Tibial artery (tissue), 4 donors: Measurements from ENCODE around the gene SYF2.

Source experiments
- DNase-seq, 2 donors: peaks; one replicate each; pipeline ENCODE4 v3.0.0-alpha.2; 2019
- H3K27ac ChIP-seq, 2 donors: fragments of 200-600 bp; sonication (generic) in 1 of 2; 1 replicate in 1 of 2; 2 replicates in 1 of 2; pipeline ENCODE4 v1.5.1; 2018 to 2019; ENCODE audit warnings: mild to moderate bottlenecking in 1 of 2
- H3K27me3 ChIP-seq, 2 donors: fragments of 200-600 bp; sonication (generic) in 1 of 2; one replicate each; pipeline versions ENCODE4 v1.5.1 to v1.6.0; 2016 to 2019
- H3K36me3 ChIP-seq, 3 donors: fragments of 200-600 bp; sonication (generic) in 2 of 3; one replicate each; pipeline ENCODE4 v1.5.1; 2016 to 2019; ENCODE audit warnings: mild to moderate bottlenecking in 2 of 3
- H3K4me1 ChIP-seq, 4 donors: fragments of 200-600 bp; sonication (generic) in 2 of 4; 1 replicate in 3 of 4; 2 replicates in 1 of 4; pipeline ENCODE4 v1.5.1; 2016 to 2019
- H3K4me3 ChIP-seq, 2 donors: fragments of 200-600 bp; sonication (generic) in 1 of 2; 1 replicate in 1 of 2; 2 replicates in 1 of 2; pipeline ENCODE4 v1.5.1; 2018 to 2019; ENCODE audit warnings: mild to moderate bottlenecking in 2 of 2
- H3K9me3 ChIP-seq, 3 donors: fragments of 200-600 bp; sonication (generic) in 1 of 3; one replicate each; pipeline ENCODE4 v1.5.1; 2016 to 2019
- intact Hi-C: fragments of 100-400 bp; cut with DNase I; formaldehyde crosslinking; loops from one replicate; pipeline ENCODE4 v1.15.0; 2023; ENCODE audit warnings: low total_unique reads
- TF ChIP-seq, protein P1 (sequence below), 2 experiments: fragments of 200-600 bp in 1 of 2; fragments of 450-650 bp in 1 of 2; IDR thresholded peaks; one replicate each; pipeline ENCODE4 v1.5.1; 2017 to 2019; ENCODE audit warnings: antibody characterized with exemption in 2 of 2, mild to moderate bottlenecking in 1 of 2, moderate library complexity in 1 of 2

Gene SYF2

DNA sequence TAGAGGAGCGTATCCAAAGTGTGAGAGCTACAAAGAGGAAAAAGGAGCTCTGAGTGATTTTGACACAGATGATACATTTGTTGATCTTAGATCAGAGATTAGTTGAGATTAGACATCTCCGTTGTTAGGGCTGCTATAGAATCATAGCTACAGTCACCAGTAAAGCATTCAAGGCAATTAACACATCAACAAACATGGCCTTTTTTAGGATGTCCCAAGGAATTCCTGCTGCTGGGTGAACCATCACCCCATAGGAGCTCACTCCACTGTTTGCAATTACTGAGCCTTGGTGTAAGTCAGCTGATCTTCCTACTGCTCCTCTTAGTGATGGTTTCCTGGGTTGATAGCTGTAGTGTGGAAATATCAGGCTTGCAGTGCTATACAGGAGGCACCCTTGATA lies 21.6 kb upstream of the SYF2 start:
- Histone ChIP-seq H3K9me3 (no peaks in the 10 kb centered on the region), H3K27ac (no peak overlapping the region), H3K36me3 (no peaks in the 10 kb centered on the region), H3K4me3 (no peak overlapping the region), H3K27me3 (no peaks in the 10 kb centered on the region), H3K4me1 (peaks cover 0 to 25% (median 7%) of the 10 kb centered on the region in 4 donors)
- TF ChIP-seq, protein P1, sequence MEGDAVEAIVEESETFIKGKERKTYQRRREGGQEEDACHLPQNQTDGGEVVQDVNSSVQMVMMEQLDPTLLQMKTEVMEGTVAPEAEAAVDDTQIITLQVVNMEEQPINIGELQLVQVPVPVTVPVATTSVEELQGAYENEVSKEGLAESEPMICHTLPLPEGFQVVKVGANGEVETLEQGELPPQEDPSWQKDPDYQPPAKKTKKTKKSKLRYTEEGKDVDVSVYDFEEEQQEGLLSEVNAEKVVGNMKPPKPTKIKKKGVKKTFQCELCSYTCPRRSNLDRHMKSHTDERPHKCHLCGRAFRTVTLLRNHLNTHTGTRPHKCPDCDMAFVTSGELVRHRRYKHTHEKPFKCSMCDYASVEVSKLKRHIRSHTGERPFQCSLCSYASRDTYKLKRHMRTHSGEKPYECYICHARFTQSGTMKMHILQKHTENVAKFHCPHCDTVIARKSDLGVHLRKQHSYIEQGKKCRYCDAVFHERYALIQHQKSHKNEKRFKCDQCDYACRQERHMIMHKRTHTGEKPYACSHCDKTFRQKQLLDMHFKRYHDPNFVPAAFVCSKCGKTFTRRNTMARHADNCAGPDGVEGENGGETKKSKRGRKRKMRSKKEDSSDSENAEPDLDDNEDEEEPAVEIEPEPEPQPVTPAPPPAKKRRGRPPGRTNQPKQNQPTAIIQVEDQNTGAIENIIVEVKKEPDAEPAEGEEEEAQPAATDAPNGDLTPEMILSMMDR (IDR thresholded peaks at IDR 0.05): no peak
- no peak for DNase-seq
- intact Hi-C loops: loop anchor here (5.0 kb wide), 1 partner anchor 88 kb away; no protein-coding TSS in a partner anchor

DNA sequence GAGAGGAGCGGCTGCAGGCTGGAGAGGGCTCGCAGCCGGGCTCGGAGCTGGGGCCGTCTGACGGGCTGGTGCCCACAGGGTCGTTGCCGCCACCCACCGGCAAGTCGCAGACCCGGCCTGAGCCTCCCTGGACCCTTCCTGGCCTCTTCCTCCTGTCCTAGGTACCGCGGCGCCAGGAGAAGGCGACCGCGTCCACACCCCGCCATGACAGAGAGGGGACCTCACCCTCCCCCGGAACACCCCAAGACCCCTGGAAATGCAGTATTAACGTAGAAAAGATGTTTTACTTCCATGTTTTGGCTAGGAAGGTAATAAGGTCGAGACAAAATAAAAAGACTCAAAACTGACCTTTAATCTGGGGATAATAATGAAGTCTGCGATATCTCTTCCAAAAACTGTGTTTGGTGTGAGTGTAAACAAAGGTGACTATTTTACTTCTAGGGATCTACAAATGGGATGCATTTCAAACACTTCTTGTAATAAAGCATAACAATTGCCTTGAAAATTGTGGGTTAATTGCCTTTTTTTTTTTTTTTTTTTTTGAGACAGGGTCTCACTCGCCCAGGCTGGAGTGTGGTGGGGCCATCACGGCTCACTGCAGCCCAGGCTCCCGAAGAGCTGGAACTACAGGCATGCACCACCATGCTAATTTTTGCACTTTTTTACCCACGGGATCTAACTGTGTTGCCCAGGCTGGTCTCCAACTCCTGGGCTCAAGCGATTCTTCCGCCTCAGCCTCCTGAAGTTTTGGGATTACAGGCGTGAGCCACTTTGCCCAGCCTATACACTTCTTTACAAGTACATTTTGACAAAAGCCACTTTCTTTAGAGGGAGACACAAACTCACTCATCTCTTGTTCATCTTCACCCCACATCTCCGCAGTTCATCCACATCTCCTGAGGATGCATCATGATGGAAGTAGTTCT lies 15.8 kb upstream of the SYF2 start:
- Histone ChIP-seq H3K27me3 (no peaks in the 10 kb centered on the region), H3K9me3 (no peaks in the 10 kb centered on the region), H3K4me1 (peaks cover 0 to 34% (median 25%) of the 10 kb centered on the region in 4 donors), H3K36me3 (peaks cover 21 to 30% (median 21%) of the 10 kb centered on the region in 3 donors), H3K4me3 (peak overlapping the region; percentile 77 to 78), H3K27ac (peak overlapping the region; percentile 97 to 99)
- intact Hi-C loops: no loop called here
- no peak for DNase-seq
- TF ChIP-seq, protein P1 (IDR thresholded peaks at IDR 0.05): no peak

DNA sequence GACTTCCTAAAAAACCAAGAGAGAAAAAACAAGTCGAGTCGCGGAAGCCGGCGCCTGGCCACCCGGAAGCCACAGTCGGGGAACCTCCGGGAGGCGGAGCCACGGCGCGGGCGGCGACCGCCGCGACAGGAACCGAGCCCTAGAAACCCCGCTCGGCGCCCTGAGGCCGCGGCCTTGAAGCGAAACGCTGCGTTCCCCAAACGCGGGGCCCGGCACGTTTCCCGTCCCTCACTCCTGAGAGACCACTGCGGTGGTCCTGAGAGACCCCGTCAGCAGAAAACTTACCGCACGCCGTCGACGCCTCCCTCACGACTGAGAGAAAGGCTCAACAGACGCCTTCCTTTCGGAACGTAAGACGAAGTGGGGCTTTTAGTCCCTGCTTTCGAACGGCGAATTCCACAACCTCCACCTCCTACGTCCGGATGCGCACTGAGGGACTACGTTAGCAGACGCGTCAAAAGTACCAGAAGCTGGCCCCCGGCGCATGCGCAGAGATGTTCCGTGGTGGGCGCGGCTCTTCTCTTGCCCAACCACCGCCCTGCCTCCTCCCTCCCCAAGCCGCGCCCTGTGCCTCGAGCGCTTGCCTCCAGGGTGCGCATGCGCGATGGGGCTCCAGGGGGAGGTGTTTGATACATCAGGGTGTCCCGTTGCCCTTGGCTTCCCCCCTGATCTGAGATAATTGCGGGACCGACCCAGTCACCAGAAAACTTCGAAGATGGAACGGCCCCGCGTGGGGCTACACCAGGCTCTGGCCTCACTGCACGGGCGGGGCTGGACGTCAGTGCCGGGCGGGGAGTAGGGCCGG lies 14.9 kb upstream of the SYF2 start, which contains the start of gene RSRP1:
RSRP1 (minus strand) TSS at position 431 of the 805 bp plus-strand sequence. CDS start 491 bp downstream, outside the sequence.
- no peaks in the 10 kb centered on the region for H3K27me3 ChIP-seq
- peak within 1 kb of the TSS; percentile 77 to 78 for H3K4me3 ChIP-seq
- intact Hi-C loops: no loop called here
- no peaks in the 10 kb centered on the region for H3K9me3 ChIP-seq
- H3K27ac ChIP-seq: peak within 1 kb of the TSS; percentile 97 to 99
- DNase-seq: peak; percentile 99 to 100
- H3K4me1 ChIP-seq: peaks cover 0 to 34% (median 25%) of the 10 kb centered on the region in 4 donors
- peaks cover 29 to 39% (median 30%) of the 10 kb centered on the region in 3 donors for H3K36me3 ChIP-seq
- TF ChIP-seq, protein P1 (IDR thresholded peaks at IDR 0.05): peak in 1 of 2 experiments; percentile 21

DNA sequence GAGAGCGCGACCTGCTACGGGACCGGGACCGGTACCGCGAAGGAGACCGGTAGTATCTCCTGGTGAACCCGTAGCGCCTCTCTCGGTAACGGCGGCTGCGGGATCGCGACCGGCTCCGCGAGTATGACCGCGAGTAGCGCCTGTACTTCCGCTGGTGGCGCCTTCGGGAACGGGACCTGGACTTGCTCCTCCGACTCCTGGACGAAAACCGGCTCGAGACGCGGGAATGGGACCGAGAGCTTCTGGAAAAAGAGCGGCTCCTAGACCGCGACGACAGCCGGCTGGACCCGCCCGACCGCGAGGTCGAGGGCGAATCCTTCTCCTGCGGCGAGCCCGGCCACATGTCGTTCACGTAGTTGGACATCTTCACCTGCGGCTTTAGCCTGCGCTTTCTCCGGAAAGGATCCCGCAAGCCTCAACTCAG lies 14.3 kb upstream of the SYF2 start:
- Histone ChIP-seq H3K27ac (peak overlapping the region; percentile 97 to 99), H3K27me3 (no peaks in the 10 kb centered on the region), H3K9me3 (no peaks in the 10 kb centered on the region), H3K4me1 (peaks cover 0 to 37% (median 25%) of the 10 kb centered on the region in 4 donors), H3K4me3 (peak overlapping the region; percentile 77 to 78), H3K36me3 (peaks cover 36 to 45% (median 36%) of the 10 kb centered on the region in 3 donors)
- DNase-seq: peak in 1 of 2 donors; percentile 74
- intact Hi-C loops: no loop called here
- TF ChIP-seq, protein P1 (IDR thresholded peaks at IDR 0.05): no peak

DNA sequence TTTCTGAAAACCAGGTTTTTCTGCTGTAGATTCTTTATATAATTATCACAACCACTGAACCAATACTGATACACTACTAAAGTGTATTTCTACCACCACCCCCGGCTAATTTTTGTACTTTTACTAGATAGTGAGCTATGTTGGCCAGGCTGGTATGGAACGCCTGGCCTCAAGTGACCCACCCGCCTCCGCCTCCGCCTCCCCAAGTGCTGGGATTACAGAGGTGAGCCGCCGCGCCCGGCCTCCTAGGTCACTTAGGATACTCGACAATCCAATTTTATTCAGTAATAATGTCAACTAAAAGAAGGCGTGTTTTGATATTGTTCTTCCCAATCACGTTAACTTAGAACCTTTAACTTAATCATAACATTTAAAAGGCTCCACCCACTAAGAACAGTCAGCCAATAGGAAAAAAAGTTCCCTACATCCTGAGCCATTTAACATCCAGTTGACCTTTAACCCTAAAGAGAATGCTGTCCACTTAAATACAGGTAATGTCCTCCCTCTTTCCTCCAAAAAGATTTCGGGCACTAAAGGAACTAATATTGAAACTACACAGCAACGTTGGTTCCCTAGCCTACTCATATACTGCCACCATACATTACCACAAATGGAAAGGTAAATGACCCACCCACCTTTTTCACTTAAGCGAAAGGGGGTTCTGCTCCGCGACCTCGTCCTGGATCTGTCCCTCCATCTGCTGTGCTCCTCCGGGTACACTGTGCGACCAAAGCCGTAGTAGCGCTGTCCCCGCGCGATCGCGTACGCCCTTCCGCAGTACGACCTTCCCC lies 13.7 kb upstream of the SYF2 start:
- peaks cover 40 to 51% (median 41%) of the 10 kb centered on the region in 3 donors for H3K36me3 ChIP-seq
- H3K4me3 ChIP-seq: peak overlapping the region; percentile 77 to 78
- no peaks in the 10 kb centered on the region for H3K27me3 ChIP-seq
- peaks cover 0 to 43% (median 28%) of the 10 kb centered on the region in 4 donors for H3K4me1 ChIP-seq
- TF ChIP-seq, protein P1 (IDR thresholded peaks at IDR 0.05): no peak
- H3K27ac ChIP-seq: peak overlapping the region; percentile 97 to 99
- no peak for DNase-seq
- intact Hi-C loops: no loop called here
- H3K9me3 ChIP-seq: no peaks in the 10 kb centered on the region
